Vagina (tissue), 2 donors: ENCODE data around the gene TMEM107. TPM values are rescaled to one million over a fixed set of nuclear protein-coding genes. Genes with fewer than 3 reads are reported as not detected.

Experiments used
- DNase-seq, 2 donors: peaks; one replicate each; pipeline ENCODE4 v3.0.0-alpha.2; 2017; ENCODE audit errors: extremely low spot score in 2 of 2
- H3K27ac ChIP-seq: fragments of 200-600 bp; sonication (generic); one replicate; pipeline ENCODE4 v1.5.1; 2019
- H3K27me3 ChIP-seq: fragments of 200-600 bp; sonication (generic); one replicate; pipeline ENCODE4 v1.5.1; 2019
- H3K36me3 ChIP-seq, 2 donors: fragments of 200-600 bp; sonication (generic); one replicate each; pipeline ENCODE4 v1.5.1; 2017 to 2019
- H3K4me1 ChIP-seq: fragments of 200-600 bp; sonication (generic); one replicate; pipeline ENCODE4 v1.5.1; 2019
- H3K4me3 ChIP-seq, 2 donors: fragments of 200-600 bp; sonication (generic); 1 replicate in 1 of 2; 2 replicates in 1 of 2; pipeline ENCODE4 v1.5.1; 2016 to 2019
- H3K9me3 ChIP-seq: fragments of 200-600 bp; sonication (generic); one replicate; pipeline ENCODE4 v1.5.1; 2019
- CTCF ChIP-seq, 3 experiments: fragments of 450-650 bp in 2 of 3; fragments of 200-600 bp in 1 of 3; sonication (generic) in 1 of 3; IDR thresholded peaks; one replicate each; pipeline ENCODE4 v1.5.1; 2017 to 2019; ENCODE audit warnings: antibody characterized with exemption in 3 of 3, mild to moderate bottlenecking in 2 of 3, moderate library complexity in 2 of 3
- POLR2A ChIP-seq, 2 donors: fragments of 450-650 bp; IDR thresholded peaks; one replicate each; pipeline ENCODE4 v1.6.1; 2017; ENCODE audit warnings: antibody characterized with exemption in 2 of 2, mild to moderate bottlenecking in 2 of 2, moderate library complexity in 2 of 2
- POLR2AphosphoS5 ChIP-seq, 2 donors: sonication (generic); formaldehyde crosslinking; IDR thresholded peaks; one replicate each; pipeline ENCODE4 v1.9.0; 2017; ENCODE audit warnings: antibody characterized with exemption in 2 of 2, mild to moderate bottlenecking in 2 of 2, low read depth in 1 of 2; ENCODE audit not compliant: insufficient read depth in 1 of 2
- intact Hi-C: fragments of 100-400 bp; cut with DNase I; formaldehyde crosslinking; loops from one replicate; pipeline ENCODE4 v1.15.1; 2023
- total RNA-seq: library from RNA; depleted of rRNA; stranded (reverse); fragments of >200 nt; gene quantifications from one replicate; pipeline ENCODE4 v1.2.3, GENCODE V29; 2016

TMEM107 gene
- total RNA-seq, 1 donor from 2014 or later: 20.6 TPM

GRCh38 chr17:8161289-8162232 is 14.6 kb downstream of the TMEM107 start:
- Histone ChIP-seq H3K36me3 (peaks cover 0 to 5% of the 10 kb centered on the region in 2 donors), H3K9me3 (no peaks in the 10 kb centered on the region), H3K27me3 (no peaks in the 10 kb centered on the region), H3K27ac (peak overlapping the region; percentile 100), H3K4me3 (peak overlapping the region; percentile 81), H3K4me1 (peaks cover 61% of the 10 kb centered on the region)
- TF ChIP-seq POLR2A (IDR thresholded peaks at IDR 0.05) (no peak), CTCF (IDR thresholded peaks at IDR 0.05) (no peak), POLR2AphosphoS5 (IDR thresholded peaks at IDR 0.05; ENCODE audit: insufficient read depth in 1 of 2, low read depth in 1 of 2) (no peak)
- intact Hi-C loops: no loop called here
- DNase-seq: no peak

GRCh38 chr17:8160741-8161221 is 15.4 kb downstream of the TMEM107 start:
- TF ChIP-seq CTCF (IDR thresholded peaks at IDR 0.05): no peak
- TF ChIP-seq POLR2A (IDR thresholded peaks at IDR 0.05): no peak
- TF ChIP-seq POLR2AphosphoS5 (IDR thresholded peaks at IDR 0.05; ENCODE audit: insufficient read depth in 1 of 2, low read depth in 1 of 2): no peak
- H3K4me1 ChIP-seq: peaks cover 61% of the 10 kb centered on the region
- peak overlapping the region; percentile 100 for H3K27ac ChIP-seq
- no peak for DNase-seq
- peaks cover 0 to 5% of the 10 kb centered on the region in 2 donors for H3K36me3 ChIP-seq
- H3K9me3 ChIP-seq: no peaks in the 10 kb centered on the region
- no peak overlapping the region for H3K4me3 ChIP-seq
- intact Hi-C loops: no loop called here
- H3K27me3 ChIP-seq: no peaks in the 10 kb centered on the region

- no peak for DNase-seq
- no peaks in the 10 kb centered on the region for H3K9me3 ChIP-seq
- no peaks in the 10 kb centered on the region for H3K27me3 ChIP-seq
- H3K4me3 ChIP-seq: no peak overlapping the region
- peaks cover 61% of the 10 kb centered on the region for H3K4me1 ChIP-seq
- peak overlapping the region; percentile 100 for H3K27ac ChIP-seq
- intact Hi-C loops: no loop called here
- TF ChIP-seq POLR2AphosphoS5 (IDR thresholded peaks at IDR 0.05; ENCODE audit: insufficient read depth in 1 of 2, low read depth in 1 of 2): no peak
- no peak for TF ChIP-seq POLR2A (IDR thresholded peaks at IDR 0.05)
- no peak for TF ChIP-seq CTCF (IDR thresholded peaks at IDR 0.05)
- peaks cover 0 to 5% of the 10 kb centered on the region in 2 donors for H3K36me3 ChIP-seq
Measured at GRCh38 chr17:8160224-8160577, 16.0 kb downstream of the TMEM107 start.

- no peaks in the 10 kb centered on the region for H3K9me3 ChIP-seq
- TF ChIP-seq CTCF (IDR thresholded peaks at IDR 0.05) (no peak), POLR2AphosphoS5 (IDR thresholded peaks at IDR 0.05; ENCODE audit: insufficient read depth in 1 of 2, low read depth in 1 of 2) (no peak), POLR2A (IDR thresholded peaks at IDR 0.05) (no peak)
- H3K4me3 ChIP-seq: no peak overlapping the region
- H3K4me1 ChIP-seq: peaks cover 58% of the 10 kb centered on the region
- no peaks in the 10 kb centered on the region for H3K27me3 ChIP-seq
- H3K36me3 ChIP-seq: peaks cover 0 to 5% of the 10 kb centered on the region in 2 donors
- DNase-seq: no peak
- intact Hi-C loops: no loop called here
- peak overlapping the region; percentile 100 for H3K27ac ChIP-seq
Measured at GRCh38 chr17:8159459-8160223, 16.5 kb downstream of the TMEM107 start.
